ENCODE results near the gene WNT10A. TPM values are rescaled to one million over a fixed set of nuclear protein-coding genes. Genes with fewer than 3 reads are reported as not detected.

WNT10A gene
- total and polyA plus RNA-seq, 10 of the 15 experiments (the other 5 are each of a cell fraction or from before 2014, with no cell fraction given), result 0.61 to 45.0 (median 6.9) TPM

GRCh38 chr2:218889937-218890336 is 9.3 kb downstream of the WNT10A start (continued):
- TF ChIP-seq TAF1 (IDR thresholded peaks at IDR 0.05; ENCODE audit: borderline replicate concordance, low read depth, low read length) (no peak), BMI1 (IDR thresholded peaks at IDR 0.05; ENCODE audit: borderline replicate concordance) (no peak), IKZF2 (IDR thresholded peaks at IDR 0.05) (no peak), ETV6 (conservative IDR thresholded peaks at IDR 0.05 in 1 of 2, IDR thresholded peaks at IDR 0.05 in 1 of 2; ENCODE audit: borderline replicate concordance in 1 of 2, low read depth in 1 of 2) (no peak), SUZ12 (IDR thresholded peaks at IDR 0.05; ENCODE audit: unreplicated experiment) (no peak), MTA2 (IDR thresholded peaks at IDR 0.05; ENCODE audit: low read depth) (no peak), NFYA (IDR thresholded peaks at IDR 0.05; ENCODE audit: borderline replicate concordance, low read depth, low read length) (no peak)
- TF ChIP-seq, protein P1, sequence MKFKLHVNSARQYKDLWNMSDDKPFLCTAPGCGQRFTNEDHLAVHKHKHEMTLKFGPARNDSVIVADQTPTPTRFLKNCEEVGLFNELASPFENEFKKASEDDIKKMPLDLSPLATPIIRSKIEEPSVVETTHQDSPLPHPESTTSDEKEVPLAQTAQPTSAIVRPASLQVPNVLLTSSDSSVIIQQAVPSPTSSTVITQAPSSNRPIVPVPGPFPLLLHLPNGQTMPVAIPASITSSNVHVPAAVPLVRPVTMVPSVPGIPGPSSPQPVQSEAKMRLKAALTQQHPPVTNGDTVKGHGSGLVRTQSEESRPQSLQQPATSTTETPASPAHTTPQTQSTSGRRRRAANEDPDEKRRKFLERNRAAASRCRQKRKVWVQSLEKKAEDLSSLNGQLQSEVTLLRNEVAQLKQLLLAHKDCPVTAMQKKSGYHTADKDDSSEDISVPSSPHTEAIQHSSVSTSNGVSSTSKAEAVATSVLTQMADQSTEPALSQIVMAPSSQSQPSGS (IDR thresholded peaks at IDR 0.05; ENCODE audit: low read length), result no peak
- TF ChIP-seq, protein P2, sequence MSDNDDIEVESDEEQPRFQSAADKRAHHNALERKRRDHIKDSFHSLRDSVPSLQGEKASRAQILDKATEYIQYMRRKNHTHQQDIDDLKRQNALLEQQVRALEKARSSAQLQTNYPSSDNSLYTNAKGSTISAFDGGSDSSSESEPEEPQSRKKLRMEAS (IDR thresholded peaks at IDR 0.05; ENCODE audit: low read depth, low read length), result no peak

DNA sequence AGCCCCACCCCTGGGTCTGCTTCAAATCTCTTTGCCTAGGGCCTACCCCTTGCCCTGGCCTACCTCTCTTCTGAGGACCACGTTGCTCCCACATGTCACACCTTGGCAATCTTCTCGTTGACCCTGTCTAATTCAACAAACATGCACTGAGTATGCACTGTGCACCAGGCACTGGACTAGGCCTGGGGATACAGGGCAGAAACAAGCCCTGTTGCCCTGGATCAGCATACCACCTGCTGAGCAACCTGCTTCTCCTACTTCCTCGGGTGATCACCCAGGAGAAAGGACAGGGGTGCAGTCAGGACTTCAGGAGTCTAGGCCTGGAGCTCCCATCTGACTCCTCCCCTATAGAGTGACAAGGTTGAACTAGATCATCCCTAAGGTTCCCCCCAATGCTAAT is 9.7 kb downstream of the WNT10A start:
- SMC1A ChIA-PET (ENCODE audit: uncharacterized antibody, unreplicated experiment), result interaction anchor here (12.4 kb wide), 1 partner anchor 9 kb away, joined by 780 read pairs; the partner anchor contains the start of gene WNT10A
- H3K36me3 ChIP-seq (ENCODE audit: control insufficient read depth in 2 of 2, insufficient read depth in 2 of 2, low read length in 1 of 2), result peaks cover 0 to 12% of the 10 kb centered on the region in 2 experiments; a peak in 3 of 4 replicates
- in situ Hi-C loops (cut with MboI), result no loop called here
- H4K20me1 ChIP-seq (ENCODE audit: control insufficient read depth, insufficient read depth), result no peaks in the 10 kb centered on the region
- peaks cover 67% of the 10 kb centered on the region for H3K4me1 ChIP-seq (ENCODE audit: control insufficient read depth, insufficient read depth, low read length)
- CTCF ChIA-PET, result interaction anchor here (1.1 to 22.2 kb wide), 2 partner anchors 12 to 604 kb away, joined by 3 to 1364 read pairs; partner anchors contain the start of gene WNT10A
- BruUV-seq (replicated peaks), result no TSS peak
- 71% methylated on average over 3 of the region's 3 CpGs for WGBS (ENCODE audit: insufficient coverage, insufficient replicate concordance, low lambda C conversion rate, missing lambda C conversion rate)
- no peak overlapping the region for H3K27ac ChIP-seq (ENCODE audit: control insufficient read depth, insufficient read depth)
- H3K9me3 ChIP-seq (replicated peaks; ENCODE audit: control insufficient read depth, insufficient read depth, low read length), result no peaks in the 10 kb centered on the region
- no peak overlapping the region for H3K4me2 ChIP-seq (ENCODE audit: control insufficient read depth, insufficient read depth)
- intact Hi-C loops (cut with micrococcal nuclease; ENCODE audit: unreplicated experiment), result no loop called here
- H3K4me3 ChIP-seq, result no peak overlapping the region
- FAIRE-seq (no peak), ATAC-seq (no peak), DNase-seq (ENCODE audit: low read depth, low spot score) (no peak)
- no peak overlapping the region for H3K9ac ChIP-seq (ENCODE audit: control insufficient read depth, insufficient read depth, low read length)
- RAD21 ChIA-PET (ENCODE audit: unreplicated experiment), result no interaction called here
- no peak overlapping the region for H2AFZ ChIP-seq (ENCODE audit: control insufficient read depth, low read depth, low read length)
- H3K27me3 ChIP-seq (replicated peaks in 1 of 2; ENCODE audit: control insufficient read depth in 2 of 2, insufficient read depth in 2 of 2, low read length in 1 of 2), result no peaks in the 10 kb centered on the region
- H3K79me2 ChIP-seq (ENCODE audit: control insufficient read depth, insufficient read depth, low read length), result peaks cover 41% of the 10 kb centered on the region
- POLR2A ChIA-PET, result interaction anchor here (10.2 kb wide), 1 partner anchor 12 kb away, joined by 360 read pairs; the partner anchor contains the start of gene WNT10A
- TF ChIP-seq, protein P3, sequence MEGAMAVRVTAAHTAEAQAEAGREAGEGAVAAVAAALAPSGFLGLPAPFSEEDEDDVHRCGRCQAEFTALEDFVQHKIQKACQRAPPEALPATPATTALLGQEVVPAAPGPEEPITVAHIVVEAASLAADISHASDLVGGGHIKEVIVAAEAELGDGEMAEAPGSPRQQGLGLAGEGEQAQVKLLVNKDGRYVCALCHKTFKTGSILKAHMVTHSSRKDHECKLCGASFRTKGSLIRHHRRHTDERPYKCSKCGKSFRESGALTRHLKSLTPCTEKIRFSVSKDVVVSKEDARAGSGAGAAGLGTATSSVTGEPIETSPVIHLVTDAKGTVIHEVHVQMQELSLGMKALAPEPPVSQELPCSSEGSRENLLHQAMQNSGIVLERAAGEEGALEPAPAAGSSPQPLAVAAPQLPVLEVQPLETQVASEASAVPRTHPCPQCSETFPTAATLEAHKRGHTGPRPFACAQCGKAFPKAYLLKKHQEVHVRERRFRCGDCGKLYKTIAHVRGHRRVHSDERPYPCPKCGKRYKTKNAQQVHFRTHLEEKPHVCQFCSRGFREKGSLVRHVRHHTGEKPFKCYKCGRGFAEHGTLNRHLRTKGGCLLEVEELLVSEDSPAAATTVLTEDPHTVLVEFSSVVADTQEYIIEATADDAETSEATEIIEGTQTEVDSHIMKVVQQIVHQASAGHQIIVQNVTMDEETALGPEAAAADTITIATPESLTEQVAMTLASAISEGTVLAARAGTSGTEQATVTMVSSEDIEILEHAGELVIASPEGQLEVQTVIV (IDR thresholded peaks at IDR 0.05; ENCODE audit: borderline replicate concordance, partially characterized antibody), result no peak
- TF ChIP-seq PML (IDR thresholded peaks at IDR 0.05; ENCODE audit: low read length) (no peak), STAT1 (conservative IDR thresholded peaks at IDR 0.05) (no peak), YY1 (IDR thresholded peaks at IDR 0.05; ENCODE audit: low read depth, low read length) (no peak), KAT2A (conservative IDR thresholded peaks at IDR 0.05; ENCODE audit: control insufficient read depth, low read depth, low read length) (no peak), NFYB (IDR thresholded peaks at IDR 0.05; ENCODE audit: insufficient read depth, low read depth, low read length) (no peak), MTA2 (IDR thresholded peaks at IDR 0.05; ENCODE audit: low read depth) (no peak), NRF1 (conservative IDR thresholded peaks at IDR 0.05; ENCODE audit: low read depth, low read length) (no peak), BCL11A (IDR thresholded peaks at IDR 0.05; ENCODE audit: low read depth, low read length) (no peak)
- TF ChIP-seq, protein P4, sequence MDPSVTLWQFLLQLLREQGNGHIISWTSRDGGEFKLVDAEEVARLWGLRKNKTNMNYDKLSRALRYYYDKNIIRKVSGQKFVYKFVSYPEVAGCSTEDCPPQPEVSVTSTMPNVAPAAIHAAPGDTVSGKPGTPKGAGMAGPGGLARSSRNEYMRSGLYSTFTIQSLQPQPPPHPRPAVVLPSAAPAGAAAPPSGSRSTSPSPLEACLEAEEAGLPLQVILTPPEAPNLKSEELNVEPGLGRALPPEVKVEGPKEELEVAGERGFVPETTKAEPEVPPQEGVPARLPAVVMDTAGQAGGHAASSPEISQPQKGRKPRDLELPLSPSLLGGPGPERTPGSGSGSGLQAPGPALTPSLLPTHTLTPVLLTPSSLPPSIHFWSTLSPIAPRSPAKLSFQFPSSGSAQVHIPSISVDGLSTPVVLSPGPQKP (IDR thresholded peaks at IDR 0.05; ENCODE audit: low read depth, low read length), result no peak

All from GM12878 (cell line).